B cell (primary cell): Measurements from ENCODE around the gene SHMT1.

Source experiments
- EZH2 ChIP-seq: IDR thresholded peaks from 2 replicates; pipeline ENCODE4 v1.6.1; 2012; ENCODE audit warnings: borderline replicate concordance, low read depth, mild to moderate bottlenecking, moderate library complexity, low read length; ENCODE audit not compliant: insufficient read depth, poor library complexity, severe bottlenecking
- TF ChIP-seq, protein P1 (sequence below): fragments of 200-600 bp; IDR thresholded peaks from one replicate; pipeline ENCODE4 v1.8.0; 2022; ENCODE audit warnings: antibody characterized with exemption, mild to moderate bottlenecking

DNA sequence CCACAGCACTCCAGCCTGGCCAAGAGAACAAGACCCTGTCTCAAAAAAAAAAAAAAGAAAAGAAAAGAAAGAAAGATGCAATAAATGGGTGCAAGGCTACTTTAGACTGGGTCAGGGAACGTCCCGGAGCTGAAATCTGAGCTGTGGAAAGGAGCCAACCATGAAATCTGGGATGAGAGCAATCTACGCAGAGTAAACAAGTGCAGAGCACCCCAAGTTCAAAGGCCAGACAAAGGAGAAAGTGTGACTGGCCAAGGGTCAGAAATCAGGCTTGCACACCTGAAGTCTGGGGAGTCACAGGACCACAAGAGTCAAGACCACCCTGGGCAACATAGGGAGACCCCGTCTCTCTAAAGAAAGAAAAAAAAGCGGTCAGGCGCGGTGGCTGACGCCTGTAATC is 2.8 kb downstream of the SHMT1 start:
- TF ChIP-seq EZH2, result no peak
- TF ChIP-seq, protein P1, sequence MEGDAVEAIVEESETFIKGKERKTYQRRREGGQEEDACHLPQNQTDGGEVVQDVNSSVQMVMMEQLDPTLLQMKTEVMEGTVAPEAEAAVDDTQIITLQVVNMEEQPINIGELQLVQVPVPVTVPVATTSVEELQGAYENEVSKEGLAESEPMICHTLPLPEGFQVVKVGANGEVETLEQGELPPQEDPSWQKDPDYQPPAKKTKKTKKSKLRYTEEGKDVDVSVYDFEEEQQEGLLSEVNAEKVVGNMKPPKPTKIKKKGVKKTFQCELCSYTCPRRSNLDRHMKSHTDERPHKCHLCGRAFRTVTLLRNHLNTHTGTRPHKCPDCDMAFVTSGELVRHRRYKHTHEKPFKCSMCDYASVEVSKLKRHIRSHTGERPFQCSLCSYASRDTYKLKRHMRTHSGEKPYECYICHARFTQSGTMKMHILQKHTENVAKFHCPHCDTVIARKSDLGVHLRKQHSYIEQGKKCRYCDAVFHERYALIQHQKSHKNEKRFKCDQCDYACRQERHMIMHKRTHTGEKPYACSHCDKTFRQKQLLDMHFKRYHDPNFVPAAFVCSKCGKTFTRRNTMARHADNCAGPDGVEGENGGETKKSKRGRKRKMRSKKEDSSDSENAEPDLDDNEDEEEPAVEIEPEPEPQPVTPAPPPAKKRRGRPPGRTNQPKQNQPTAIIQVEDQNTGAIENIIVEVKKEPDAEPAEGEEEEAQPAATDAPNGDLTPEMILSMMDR, result no peak
